ENCODE data around the gene TUBGCP3.

DNA sequence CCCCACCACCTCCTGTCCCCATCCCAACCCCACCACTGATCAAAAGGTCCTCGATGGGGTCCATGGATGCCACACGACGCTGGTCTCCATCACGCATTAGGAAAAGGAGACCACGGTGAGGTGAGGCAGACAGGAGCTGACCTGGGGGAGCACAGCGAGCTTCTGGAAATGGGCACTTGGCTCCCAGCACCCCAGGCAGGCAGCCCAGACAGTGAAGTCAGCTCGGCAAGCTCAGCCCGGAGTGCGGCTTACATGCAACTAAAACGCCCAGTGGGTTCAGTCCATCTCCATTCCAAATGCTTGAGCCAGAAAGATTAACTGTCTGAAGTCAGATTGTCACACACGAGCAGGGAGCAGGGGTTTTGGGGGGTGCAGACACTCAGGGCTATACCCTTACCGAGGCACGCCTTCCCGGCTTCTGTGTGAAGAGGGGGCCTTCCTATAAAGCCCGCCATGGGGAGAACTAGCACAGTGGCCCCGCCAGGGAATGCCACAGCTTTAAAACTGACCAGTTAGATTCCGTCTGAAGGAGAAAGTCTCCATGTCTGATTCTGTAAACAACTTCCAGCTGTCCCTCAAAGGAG lies 132.4 kb downstream of the TUBGCP3 start:
- TF ChIP-seq, protein P1, sequence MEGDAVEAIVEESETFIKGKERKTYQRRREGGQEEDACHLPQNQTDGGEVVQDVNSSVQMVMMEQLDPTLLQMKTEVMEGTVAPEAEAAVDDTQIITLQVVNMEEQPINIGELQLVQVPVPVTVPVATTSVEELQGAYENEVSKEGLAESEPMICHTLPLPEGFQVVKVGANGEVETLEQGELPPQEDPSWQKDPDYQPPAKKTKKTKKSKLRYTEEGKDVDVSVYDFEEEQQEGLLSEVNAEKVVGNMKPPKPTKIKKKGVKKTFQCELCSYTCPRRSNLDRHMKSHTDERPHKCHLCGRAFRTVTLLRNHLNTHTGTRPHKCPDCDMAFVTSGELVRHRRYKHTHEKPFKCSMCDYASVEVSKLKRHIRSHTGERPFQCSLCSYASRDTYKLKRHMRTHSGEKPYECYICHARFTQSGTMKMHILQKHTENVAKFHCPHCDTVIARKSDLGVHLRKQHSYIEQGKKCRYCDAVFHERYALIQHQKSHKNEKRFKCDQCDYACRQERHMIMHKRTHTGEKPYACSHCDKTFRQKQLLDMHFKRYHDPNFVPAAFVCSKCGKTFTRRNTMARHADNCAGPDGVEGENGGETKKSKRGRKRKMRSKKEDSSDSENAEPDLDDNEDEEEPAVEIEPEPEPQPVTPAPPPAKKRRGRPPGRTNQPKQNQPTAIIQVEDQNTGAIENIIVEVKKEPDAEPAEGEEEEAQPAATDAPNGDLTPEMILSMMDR (IDR thresholded peaks at IDR 0.05; ENCODE audit: insufficient read depth, low read depth, low read length): no peak
- no peak for TF ChIP-seq EZH2 (IDR thresholded peaks at IDR 0.05; ENCODE audit: insufficient read depth, low read length)
